Neural cell (in vitro differentiated cells): ENCODE measurements around the gene MYBBP1A. TPM values are rescaled to one million over a fixed set of nuclear protein-coding genes. Genes with fewer than 3 reads are reported as not detected.

Experiments
- H2AFZ ChIP-seq: fragments of 200-600, 300-800 bp; sonication (generic), shearing (Covaris generic); 2 replicates; pipeline ENCODE4 v1.6.0; 2014; ENCODE audit warnings: low read depth, mild to moderate bottlenecking, antibody characterized with exemption, low read length, moderate library complexity
- H3F3A ChIP-seq: fragments of 200-600 bp; shearing (Covaris generic); 2 replicates; pipeline ENCODE4 v1.6.1; 2016; ENCODE audit warnings: mild to moderate bottlenecking, moderate library complexity, mixed read lengths, antibody characterized with exemption, low read length; ENCODE audit not compliant: insufficient read depth, poor library complexity, severe bottlenecking
- H3K27ac ChIP-seq: fragments of 200-600, 300-800 bp; sonication (generic), shearing (Covaris generic); 2 replicates; pipeline ENCODE4 v1.5.1; 2014; ENCODE audit warnings: mild to moderate bottlenecking, low read length, moderate library complexity
- H3K27me3 ChIP-seq: fragments of 300-800, 200-600 bp; sonication (generic), shearing (Covaris generic); 2 replicates; pipeline ENCODE4 v1.6.0; 2014; ENCODE audit warnings: mild to moderate bottlenecking, low read depth, low read length, moderate library complexity; ENCODE audit not compliant: insufficient read depth
- H3K36me3 ChIP-seq: fragments of 300-800, 200-600 bp; sonication (generic), shearing (Covaris generic); 2 replicates; pipeline ENCODE4 v1.5.1; 2014; ENCODE audit warnings: mild to moderate bottlenecking, antibody characterized with exemption, low read length, moderate library complexity; ENCODE audit not compliant: insufficient read depth
- H3K4me2 ChIP-seq: fragments of 300-800, 200-600 bp; sonication (generic), shearing (Covaris generic); 2 replicates; pipeline ENCODE4 v1.6.0; 2014; ENCODE audit warnings: mild to moderate bottlenecking, low read length
- H3K4me3 ChIP-seq: fragments of 300-800, 200-600 bp; sonication (generic), shearing (Covaris generic); 2 replicates; pipeline ENCODE4 v1.5.1; 2014; ENCODE audit warnings: mild to moderate bottlenecking, low read length, moderate library complexity
- H3K79me2 ChIP-seq: fragments of 200-600 bp; shearing (Covaris generic); replicated peaks from 2 replicates; pipeline ENCODE4 v1.6.0; 2014; ENCODE audit warnings: mild to moderate bottlenecking, low read length, moderate library complexity; ENCODE audit not compliant: insufficient read depth
- H3K9ac ChIP-seq: fragments of 300-800, 200-600 bp; sonication (generic), shearing (Covaris generic); 2 replicates; pipeline ENCODE4 v1.6.1; 2016; ENCODE audit warnings: mild to moderate bottlenecking, low read length, mixed read lengths
- H3K9me2 ChIP-seq: fragments of 200-600 bp; shearing (Covaris generic); 2 replicates; pipeline ENCODE4 v1.6.1; 2016; ENCODE audit warnings: mild to moderate bottlenecking, low read length, mixed read lengths; ENCODE audit not compliant: insufficient read depth
- H3K9me3 ChIP-seq: fragments of 200-600, 300-800 bp; sonication (generic), shearing (Covaris generic); 2 replicates; pipeline ENCODE4 v1.6.1; 2016; ENCODE audit warnings: mild to moderate bottlenecking, mixed run types, low read length, moderate library complexity, mixed read lengths
- H4K20me1 ChIP-seq: fragments of 200-600 bp; shearing (Covaris generic); 2 replicates; pipeline ENCODE4 v1.6.1; 2016; ENCODE audit warnings: mild to moderate bottlenecking, mixed run types; ENCODE audit not compliant: insufficient read depth
- CTCF ChIP-seq: fragments of 450-650 bp; IDR thresholded peaks from 2 replicates; pipeline ENCODE4 v1.5.1; 2014; ENCODE audit warnings: antibody characterized with exemption, mild to moderate bottlenecking, moderate library complexity; ENCODE audit not compliant: poor library complexity, severe bottlenecking
- EP300 ChIP-seq: fragments of 450-650 bp; conservative IDR thresholded peaks from 2 replicates; pipeline ENCODE4 v1.6.1; 2014; ENCODE audit warnings: antibody characterized with exemption, mild to moderate bottlenecking, moderate library complexity; ENCODE audit not compliant: poor library complexity, severe bottlenecking
- EZH2 ChIP-seq: fragments of 200-600, 300-800 bp; shearing (Covaris generic), sonication (generic); IDR thresholded peaks from 2 replicates; pipeline ENCODE4 v1.6.1; 2014; ENCODE audit warnings: antibody characterized with exemption, low read length, borderline replicate concordance, mild to moderate bottlenecking; ENCODE audit not compliant: insufficient read depth, poor library complexity, severe bottlenecking
- MXI1 ChIP-seq: fragments of 450-650 bp; conservative IDR thresholded peaks from 2 replicates; pipeline ENCODE4 v1.6.1; 2014; ENCODE audit warnings: antibody characterized with exemption, mild to moderate bottlenecking; ENCODE audit not compliant: poor library complexity, severe bottlenecking
- POLR2AphosphoS5 ChIP-seq: IDR thresholded peaks from 2 replicates; pipeline ENCODE4 v1.6.1; 2012
- RAD21 ChIP-seq: fragments of 450-650 bp; conservative IDR thresholded peaks from 2 replicates; pipeline ENCODE4 v1.6.1; 2014; ENCODE audit warnings: antibody characterized with exemption, mild to moderate bottlenecking, moderate library complexity
- REST ChIP-seq: IDR thresholded peaks from 2 replicates; pipeline ENCODE4 v1.6.1; 2012; ENCODE audit warnings: borderline replicate concordance
- SMC3 ChIP-seq: fragments of 450-650 bp; conservative IDR thresholded peaks from 2 replicates; pipeline ENCODE4 v1.6.1; 2014; ENCODE audit warnings: antibody characterized with exemption, mild to moderate bottlenecking, moderate library complexity; ENCODE audit not compliant: poor library complexity
- TAF1 ChIP-seq: IDR thresholded peaks from 2 replicates; pipeline ENCODE4 v1.6.1; 2012; ENCODE audit warnings: low read depth
- polyA plus RNA-seq: library from polyadenylated mRNA; depleted of rRNA; stranded (reverse); fragments of >200 nt; gene quantifications from 2 replicates; pipeline ENCODE4 v1.2.3, GENCODE V29; 2014

MYBBP1A gene
- polyA plus RNA-seq, 1 donor from 2014 or later, result 15.6 TPM

GRCh38 chr17:4604111-4604644 is 49.0 kb upstream of the MYBBP1A start:
- no peaks in the 10 kb centered on the region for H3K27me3 ChIP-seq
- no peak overlapping the region for H3K9ac ChIP-seq
- no peak overlapping the region for H3K4me3 ChIP-seq
- H3F3A ChIP-seq, result no peaks in the 10 kb centered on the region
- H3K79me2 ChIP-seq, result no peaks in the 10 kb centered on the region
- no peaks in the 10 kb centered on the region for H3K36me3 ChIP-seq
- no peak overlapping the region for H3K4me2 ChIP-seq
- TF ChIP-seq TAF1, result no peak
- TF ChIP-seq SMC3, result no peak
- no peak for TF ChIP-seq EZH2
- TF ChIP-seq CTCF, result no peak
- TF ChIP-seq MXI1, result no peak
- no peak for TF ChIP-seq REST
- TF ChIP-seq RAD21, result no peak
- TF ChIP-seq POLR2AphosphoS5, result no peak
- TF ChIP-seq EP300, result no peak
- no peaks in the 10 kb centered on the region for H3K9me2 ChIP-seq
- no peak overlapping the region for H3K27ac ChIP-seq
- no peaks in the 10 kb centered on the region for H3K9me3 ChIP-seq
- no peak overlapping the region for H2AFZ ChIP-seq
- no peaks in the 10 kb centered on the region for H4K20me1 ChIP-seq

GRCh38 chr17:4602041-4602440 is 46.9 kb upstream of the MYBBP1A start:
- Histone ChIP-seq H3K4me2 (no peak overlapping the region), H3K4me3 (no peak overlapping the region), H3K79me2 (no peaks in the 10 kb centered on the region), H3K36me3 (no peaks in the 10 kb centered on the region), H4K20me1 (no peaks in the 10 kb centered on the region), H2AFZ (no peak overlapping the region), H3K9ac (no peak overlapping the region), H3K9me2 (no peaks in the 10 kb centered on the region), H3K27me3 (no peaks in the 10 kb centered on the region), H3K9me3 (no peaks in the 10 kb centered on the region), H3F3A (no peaks in the 10 kb centered on the region), H3K27ac (no peak overlapping the region)
- no peak for TF ChIP-seq EZH2
- no peak for TF ChIP-seq REST
- TF ChIP-seq EP300, result no peak
- no peak for TF ChIP-seq RAD21
- no peak for TF ChIP-seq POLR2AphosphoS5
- TF ChIP-seq SMC3, result no peak
- no peak for TF ChIP-seq MXI1
- no peak for TF ChIP-seq CTCF
- TF ChIP-seq TAF1, result no peak
